GM12878 (cell line): ENCODE measurements around the gene ESPNL. TPM values are rescaled to one million over a fixed set of nuclear protein-coding genes. Genes with fewer than 3 reads are reported as not detected.

Experiments
- ATAC-seq: fragments of 200-7000 bp; cut with Tn5 transposase; 3 replicates; pipeline ENCODE4 v1.9.1; 2020; ENCODE audit warnings: mild to moderate bottlenecking, moderate library complexity
- BruUV-seq: library from RNA; stranded (reverse); fragments of 400-500 nt; replicated peaks from 2 replicates; lab custom pipeline; 2021; lab: Mats Ljungman, UMichigan
- CTCF ChIA-PET: fragments of 300-600 bp; sonication (Branson Sonifier 250); formaldehyde crosslinking; extraction: SDS; loops from one replicate; lab custom pipeline; 2021; ENCODE audit warnings: inconsistent platforms; lab: Yijun Ruan, JAX
- POLR2A ChIA-PET: fragments of 350-600 bp; formaldehyde crosslinking; extraction: SDS; loops from one replicate; lab custom pipeline; 2021; ENCODE audit warnings: inconsistent platforms; lab: Charles Lee
- RAD21 ChIA-PET: fragments of 300-600 bp; sonication (Branson Sonifier 250); formaldehyde crosslinking; loops from one replicate; lab custom pipeline; 2023; ENCODE audit warnings: antibody characterized with exemption; ENCODE audit not compliant: unreplicated experiment; lab: Charles Lee
- SMC1A ChIA-PET: fragments of 300-600 bp; sonication (Branson Sonifier 250); formaldehyde crosslinking; loops from one replicate; lab custom pipeline; 2023; ENCODE audit not compliant: unreplicated experiment, uncharacterized antibody; lab: Charles Lee
- DNase-seq: peaks from one replicate; pipeline ENCODE4 v3.0.0-alpha.2; 2011; ENCODE audit warnings: low read depth, low spot score
- FAIRE-seq: peaks from 3 replicates; lab custom pipeline; 2011; peaks lifted over from hg19 to GRCh38; lab: Jason Lieb, UNC
- H2AFZ ChIP-seq: 2 replicates; pipeline ENCODE4 v1.6.0; 2011; ENCODE audit warnings: low read depth, low read length, control low read depth; ENCODE audit not compliant: control insufficient read depth
- H3K27ac ChIP-seq: 2 replicates; pipeline ENCODE4 v1.5.1; 2011; ENCODE audit warnings: control low read depth; ENCODE audit not compliant: control insufficient read depth, insufficient read depth
- H3K27me3 ChIP-seq, 2 experiments: replicated peaks in 1 of 2; 2 replicates each; pipeline versions ENCODE4 v1.6.0 to v1.6.1; 2011; ENCODE audit warnings: low read length in 1 of 2; ENCODE audit not compliant: control insufficient read depth in 2 of 2, insufficient read depth in 2 of 2
- H3K36me3 ChIP-seq, 2 experiments: 2 replicates each; pipeline ENCODE4 v1.5.1; 2011; ENCODE audit warnings: low read length in 1 of 2; ENCODE audit not compliant: control insufficient read depth in 2 of 2, insufficient read depth in 2 of 2
- H3K4me1 ChIP-seq: 2 replicates; pipeline ENCODE4 v1.6.1; 2011; ENCODE audit warnings: mild to moderate bottlenecking, low read length, moderate library complexity, mixed read lengths; ENCODE audit not compliant: control insufficient read depth, insufficient read depth
- H3K4me2 ChIP-seq: 2 replicates; pipeline ENCODE4 v1.6.0; 2011; ENCODE audit warnings: control low read depth; ENCODE audit not compliant: control insufficient read depth, insufficient read depth
- H3K4me3 ChIP-seq: fragments of 200-600 bp; sonication (generic); 2 replicates; pipeline ENCODE4 v1.5.1; 2016
- H3K79me2 ChIP-seq: 2 replicates; pipeline ENCODE4 v1.6.0; 2011; ENCODE audit warnings: low read length; ENCODE audit not compliant: control insufficient read depth, insufficient read depth
- H3K9ac ChIP-seq: 2 replicates; pipeline ENCODE4 v1.8.0; 2011; ENCODE audit warnings: low read length, control low read depth, mixed read lengths; ENCODE audit not compliant: control insufficient read depth, insufficient read depth
- H3K9me3 ChIP-seq: replicated peaks from 3 replicates; pipeline ENCODE4 v1.5.1; 2011; ENCODE audit warnings: mild to moderate bottlenecking, low read length; ENCODE audit not compliant: control insufficient read depth, insufficient read depth
- H4K20me1 ChIP-seq: 2 replicates; pipeline ENCODE4 v1.6.0; 2011; ENCODE audit not compliant: control insufficient read depth, insufficient read depth
- BRCA1 ChIP-seq: IDR thresholded peaks from 2 replicates; pipeline ENCODE4 v1.6.1; 2011; ENCODE audit warnings: low read depth, low read length, improper control_type of control experiment
- GATAD2B ChIP-seq: fragments of 450-650 bp; conservative IDR thresholded peaks from 2 replicates; pipeline ENCODE4 v1.6.1; 2017; ENCODE audit warnings: low read depth, mild to moderate bottlenecking, moderate library complexity
- NFIC ChIP-seq: IDR thresholded peaks from 2 replicates; pipeline ENCODE4 v1.6.1; 2012; ENCODE audit warnings: low read depth, mild to moderate bottlenecking, inconsistent platforms, low read length, moderate library complexity
- PAX8 ChIP-seq: fragments of 450-650 bp; IDR thresholded peaks from 2 replicates; pipeline ENCODE4 v1.6.1; 2017; ENCODE audit warnings: mild to moderate bottlenecking, moderate library complexity
- POU2F2 ChIP-seq: IDR thresholded peaks from 3 replicates; pipeline ENCODE4 v1.6.1; 2011; ENCODE audit warnings: low read depth, mild to moderate bottlenecking, low read length, borderline replicate concordance
- RELA ChIP-seq: fragments of 450-650 bp; IDR thresholded peaks from 2 replicates; pipeline ENCODE4 v1.8.0; 2014; ENCODE audit warnings: borderline replicate concordance; ENCODE audit not compliant: partially characterized antibody
- RFX5 ChIP-seq: IDR thresholded peaks from 2 replicates; pipeline ENCODE4 v1.6.1; 2011; ENCODE audit warnings: low read depth, low read length, improper control_type of control experiment
- SP1 ChIP-seq: IDR thresholded peaks from one replicate; pipeline ENCODE4 v1.6.1; 2011; ENCODE audit warnings: low read depth, low read length
- SREBF2 ChIP-seq: IDR thresholded peaks from 2 replicates; pipeline ENCODE4 v1.6.1; 2012; ENCODE audit warnings: mild to moderate bottlenecking, low read length
- WGBS: methylation state at CpG from one replicate; pipeline ENCODE4 v1.1.6; 2016; ENCODE audit warnings: low lambda C conversion rate; ENCODE audit not compliant: insufficient replicate concordance, insufficient coverage; ENCODE audit errors: missing lambda C conversion rate; 5-methylcytosine and 5-hydroxymethylcytosine counted together
- in situ Hi-C: fragments of 300-500 bp; cut with MboI; formaldehyde crosslinking; loops from 9 replicates; pipeline ENCODE4 v1.14.3; 2018; ENCODE audit warnings: mixed read lengths
- intact Hi-C: fragments of 100-400 bp; cut with micrococcal nuclease; formaldehyde crosslinking; loops from one replicate; pipeline ENCODE4 v1.14.2; 2022; ENCODE audit not compliant: unreplicated experiment
- polyA plus RNA-seq, 11 experiments: library from polyadenylated mRNA; depleted of rRNA in 4 of 11; unstranded in 6 of 11; stranded (reverse) in 5 of 11; fragments of >200 nt; fragmentation: Nextera tagmentation in 4 of 11; fragmentation: Illumina TruSeq in 1 of 11; extraction: Ambion mirVana in 4 of 11; extraction: Trizol in 1 of 11; gene quantifications; 1 replicate in 1 of 11; 2 replicates in 10 of 11; pipeline versions ENCODE4 v1.2.1 to v1.2.3, GENCODE V29; 2011 to 2016; ENCODE audit warnings: inconsistent platforms in 2 of 11, missing spikeins in 2 of 11, low read depth in 1 of 11
- total RNA-seq, 4 experiments: library from RNA; depleted of rRNA in 3 of 4; stranded (reverse); fragments of >200 nt in 3 of 4; fragmentation: Illumina TruSeq in 1 of 4; extraction: Trizol in 1 of 4; gene quantifications; 2 replicates each; pipeline versions ENCODE4 v1.2.1 to v1.2.3, GENCODE V29; 2013 to 2021
- TF ChIP-seq, protein P1 (sequence below): fragments of 450-650 bp; IDR thresholded peaks from 2 replicates; pipeline ENCODE4 v1.6.1; 2018; ENCODE audit warnings: mild to moderate bottlenecking, low read depth, moderate library complexity; ENCODE audit not compliant: partially characterized antibody
- TF ChIP-seq, protein P2 (sequence below): IDR thresholded peaks from 2 replicates; pipeline ENCODE4 v1.6.1; 2011; ENCODE audit warnings: mild to moderate bottlenecking, low read depth, low read length, moderate library complexity; ENCODE audit not compliant: insufficient replicate concordance

ESPNL gene
- total and polyA plus RNA-seq, 10 of the 15 experiments (the other 5 are each of a cell fraction or from before 2014, with no cell fraction given) = 0.05 to 0.94 (median 0.36) TPM; not detected in 3

DNA sequence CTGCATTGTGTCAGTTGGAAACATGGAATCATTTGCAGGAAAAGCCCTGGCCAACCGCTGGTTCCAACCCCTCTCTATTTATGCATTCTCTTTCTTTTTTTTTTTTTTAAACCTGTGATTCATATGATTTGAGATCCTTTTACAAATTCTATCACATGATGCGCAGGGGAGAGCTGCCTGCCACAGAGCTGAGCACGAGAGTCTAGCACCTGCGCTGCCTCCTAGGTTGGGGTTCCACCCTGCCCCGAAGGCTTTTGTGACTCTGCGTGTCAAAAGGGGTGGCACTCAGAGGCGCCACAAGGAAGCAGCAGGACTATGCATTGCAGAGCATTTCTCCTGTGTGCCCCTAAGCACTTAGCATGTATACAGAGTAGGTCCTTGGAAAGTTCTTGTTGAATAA lies 17.3 kb upstream of the ESPNL start:
- RAD21 ChIA-PET = no interaction called here
- no peaks in the 10 kb centered on the region for H3K4me1 ChIP-seq
- H3K9ac ChIP-seq = no peak overlapping the region
- H3K4me2 ChIP-seq = no peak overlapping the region
- no peaks in the 10 kb centered on the region for H3K27me3 ChIP-seq
- in situ Hi-C loops (no loop called here), intact Hi-C loops (no loop called here)
- no peaks in the 10 kb centered on the region for H3K79me2 ChIP-seq
- peaks cover 18 to 25% of the 10 kb centered on the region in 2 experiments for H3K36me3 ChIP-seq
- H3K27ac ChIP-seq = no peak overlapping the region
- no peak overlapping the region for H3K4me3 ChIP-seq
- no peaks in the 10 kb centered on the region for H3K9me3 ChIP-seq
- H2AFZ ChIP-seq = no peak overlapping the region
- POLR2A ChIA-PET = no interaction called here
- ATAC-seq (no peak), FAIRE-seq (no peak), DNase-seq (no peak)
- SMC1A ChIA-PET = interaction anchor here (0.8 kb wide), 1 partner anchor 26 kb away, joined by 3 read pairs; no protein-coding TSS in a partner anchor
- no peaks in the 10 kb centered on the region for H4K20me1 ChIP-seq
- no TSS peak for BruUV-seq
- CTCF ChIA-PET = no interaction called here
- TF ChIP-seq POU2F2 (no peak), SREBF2 (no peak), NFIC (no peak), RELA (no peak), PAX8 (no peak), SP1 (no peak), RFX5 (no peak), BRCA1 (no peak), GATAD2B (no peak)
- TF ChIP-seq, protein P1, sequence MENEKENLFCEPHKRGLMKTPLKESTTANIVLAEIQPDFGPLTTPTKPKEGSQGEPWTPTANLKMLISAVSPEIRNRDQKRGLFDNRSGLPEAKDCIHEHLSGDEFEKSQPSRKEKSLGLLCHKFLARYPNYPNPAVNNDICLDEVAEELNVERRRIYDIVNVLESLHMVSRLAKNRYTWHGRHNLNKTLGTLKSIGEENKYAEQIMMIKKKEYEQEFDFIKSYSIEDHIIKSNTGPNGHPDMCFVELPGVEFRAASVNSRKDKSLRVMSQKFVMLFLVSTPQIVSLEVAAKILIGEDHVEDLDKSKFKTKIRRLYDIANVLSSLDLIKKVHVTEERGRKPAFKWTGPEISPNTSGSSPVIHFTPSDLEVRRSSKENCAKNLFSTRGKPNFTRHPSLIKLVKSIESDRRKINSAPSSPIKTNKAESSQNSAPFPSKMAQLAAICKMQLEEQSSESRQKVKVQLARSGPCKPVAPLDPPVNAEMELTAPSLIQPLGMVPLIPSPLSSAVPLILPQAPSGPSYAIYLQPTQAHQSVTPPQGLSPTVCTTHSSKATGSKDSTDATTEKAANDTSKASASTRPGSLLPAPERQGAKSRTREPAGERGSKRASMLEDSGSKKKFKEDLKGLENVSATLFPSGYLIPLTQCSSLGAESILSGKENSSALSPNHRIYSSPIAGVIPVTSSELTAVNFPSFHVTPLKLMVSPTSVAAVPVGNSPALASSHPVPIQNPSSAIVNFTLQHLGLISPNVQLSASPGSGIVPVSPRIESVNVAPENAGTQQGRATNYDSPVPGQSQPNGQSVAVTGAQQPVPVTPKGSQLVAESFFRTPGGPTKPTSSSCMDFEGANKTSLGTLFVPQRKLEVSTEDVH = no peak
- TF ChIP-seq, protein P2, sequence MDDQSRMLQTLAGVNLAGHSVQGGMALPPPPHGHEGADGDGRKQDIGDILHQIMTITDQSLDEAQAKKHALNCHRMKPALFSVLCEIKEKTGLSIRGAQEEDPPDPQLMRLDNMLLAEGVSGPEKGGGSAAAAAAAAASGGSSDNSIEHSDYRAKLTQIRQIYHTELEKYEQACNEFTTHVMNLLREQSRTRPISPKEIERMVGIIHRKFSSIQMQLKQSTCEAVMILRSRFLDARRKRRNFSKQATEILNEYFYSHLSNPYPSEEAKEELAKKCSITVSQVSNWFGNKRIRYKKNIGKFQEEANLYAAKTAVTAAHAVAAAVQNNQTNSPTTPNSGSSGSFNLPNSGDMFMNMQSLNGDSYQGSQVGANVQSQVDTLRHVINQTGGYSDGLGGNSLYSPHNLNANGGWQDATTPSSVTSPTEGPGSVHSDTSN = no peak
- 82% methylated on average over 7 of the region's 7 CpGs for WGBS
